GM23248 (cell line): Measurements from ENCODE around the gene NHLRC2.

ENCODE experiments used
- EZH2 ChIP-seq: fragments of 200-600 bp; sonication (generic); IDR thresholded peaks from 2 replicates; pipeline ENCODE4 v1.6.1; 2018; ENCODE audit warnings: antibody characterized with exemption, mild to moderate bottlenecking; ENCODE audit not compliant: insufficient read depth, poor library complexity, severe bottlenecking
- EZH2phosphoT487 ChIP-seq: fragments of 200-600 bp; sonication (generic); IDR thresholded peaks from 2 replicates; pipeline ENCODE4 v1.6.1; 2018; ENCODE audit warnings: antibody characterized with exemption, moderate library complexity, mild to moderate bottlenecking, low read depth; ENCODE audit not compliant: insufficient read depth

GRCh38 chr10:113965683-113966082, 111.2 kb downstream of the NHLRC2 start:
- TF ChIP-seq EZH2 (no peak), EZH2phosphoT487 (no peak)
